K562 (cell line): Measurements from ENCODE around the gene SLC16A6. TPM values are rescaled to one million over a fixed set of nuclear protein-coding genes. Genes with fewer than 3 reads are reported as not detected.

Experiments
- ATAC-seq: fragments of 200-7000 bp; cut with Tn5 transposase; 3 replicates; pipeline ENCODE4 v1.9.1; 2020; ENCODE audit warnings: moderate library complexity
- BruUV-seq: library from RNA; stranded (reverse); fragments of 400-500 nt; replicated peaks from 2 replicates; lab custom pipeline; 2021; lab: Mats Ljungman, UMichigan
- CTCF ChIA-PET: fragments of 300-600 bp; formaldehyde crosslinking; extraction: SDS; loops from one replicate; lab custom pipeline; 2021; ENCODE audit warnings: low intra/inter-chr PET ratio; lab: Yijun Ruan, JAX
- POLR2A ChIA-PET: fragments of 300-600, 350-650 bp; sonication (Branson Sonifier 250); formaldehyde crosslinking; extraction: SDS; loops from one replicate; lab custom pipeline; 2021; ENCODE audit warnings: antibody characterized with exemption, inconsistent platforms; lab: Yijun Ruan, JAX
- DNase-seq, 4 experiments: peaks; one replicate each; pipeline versions ENCODE4 v3.0.0 to v3.0.0-alpha.2; 2011 to 2018; ENCODE audit warnings: low spot score in 3 of 4, mixed read lengths in 3 of 4; ENCODE audit errors: extremely low read depth in 1 of 4
- FAIRE-seq: peaks from 2 replicates; lab custom pipeline; 2011; peaks lifted over from hg19 to GRCh38; lab: Jason Lieb, UNC
- H2AFZ ChIP-seq: 2 replicates; pipeline ENCODE4 v1.6.0; 2011; ENCODE audit warnings: low read depth, low read length, control low read depth, inconsistent platforms
- H3K27ac ChIP-seq: fragments of 200-600 bp; 3 replicates; pipeline ENCODE4 v1.8.0; 2011; ENCODE audit warnings: low read depth, mild to moderate bottlenecking, control low read depth, inconsistent platforms, low read length, moderate library complexity, mixed read lengths; ENCODE audit errors: extremely low read depth
- H3K27me3 ChIP-seq, 2 experiments: fragments of 300-600 bp in 1 of 2; 2 replicates in 1 of 2; 3 replicates in 1 of 2; pipeline versions ENCODE4 v1.6.0 to v1.8.0; 2011; ENCODE audit warnings: inconsistent platforms in 2 of 2, low read length in 2 of 2, mild to moderate bottlenecking in 1 of 2, mixed read lengths in 1 of 2, moderate library complexity in 1 of 2; ENCODE audit not compliant: control insufficient read depth in 2 of 2, insufficient read depth in 2 of 2
- H3K36me3 ChIP-seq: fragments of 300-600 bp; 3 replicates; pipeline ENCODE4 v1.8.0; 2011; ENCODE audit warnings: mild to moderate bottlenecking, low read length, inconsistent platforms; ENCODE audit not compliant: control insufficient read depth, insufficient read depth
- H3K4me1 ChIP-seq, 2 experiments: fragments of 200-600 bp in 1 of 2; replicated peaks in 1 of 2; 2 replicates in 1 of 2; 3 replicates in 1 of 2; pipeline versions ENCODE4 v1.5.1 to v1.8.0; 2011; ENCODE audit warnings: inconsistent platforms in 2 of 2, low read length in 2 of 2, mild to moderate bottlenecking in 1 of 2, mixed read lengths in 1 of 2, moderate library complexity in 1 of 2; ENCODE audit not compliant: control insufficient read depth in 2 of 2, insufficient read depth in 2 of 2
- H3K4me2 ChIP-seq: 2 replicates; pipeline ENCODE4 v1.6.1; 2011; ENCODE audit warnings: low read length, control low read depth, inconsistent platforms, mixed read lengths; ENCODE audit not compliant: insufficient read depth
- H3K4me3 ChIP-seq: fragments of 200-600 bp; sonication (generic), shearing (Covaris generic); 2 replicates; pipeline ENCODE4 v1.5.1; 2016; ENCODE audit warnings: control low read depth, inconsistent platforms
- H3K79me2 ChIP-seq: fragments of 200-600 bp; 3 replicates; pipeline ENCODE4 v1.8.0; 2011; ENCODE audit warnings: low read length, inconsistent platforms; ENCODE audit not compliant: control insufficient read depth, insufficient read depth
- H3K9ac ChIP-seq, 2 experiments: 2 replicates each; pipeline versions ENCODE4 v1.6.0 to v1.6.1; 2011; ENCODE audit warnings: low read depth in 2 of 2, low read length in 2 of 2, control low read depth in 1 of 2, inconsistent platforms in 1 of 2, mild to moderate bottlenecking in 1 of 2, mixed read lengths in 1 of 2; ENCODE audit not compliant: insufficient read depth in 1 of 2
- H3K9me1 ChIP-seq: one replicate; pipeline ENCODE4 v1.6.0; 2011; ENCODE audit warnings: inconsistent platforms, mild to moderate bottlenecking, low read length, moderate library complexity; ENCODE audit not compliant: control insufficient read depth, insufficient read depth
- H3K9me3 ChIP-seq: replicated peaks from 2 replicates; pipeline ENCODE4 v1.5.1; 2011; ENCODE audit warnings: low read depth, low read length, inconsistent platforms; ENCODE audit not compliant: control insufficient read depth, insufficient read depth
- H4K20me1 ChIP-seq: replicated peaks from 2 replicates; pipeline ENCODE4 v1.6.1; 2011; ENCODE audit warnings: low read length, inconsistent platforms, mixed read lengths; ENCODE audit not compliant: control insufficient read depth, insufficient read depth
- CCNT2 ChIP-seq: IDR thresholded peaks from 2 replicates; pipeline ENCODE4 v1.6.1; 2011; ENCODE audit warnings: borderline replicate concordance, low read depth, mild to moderate bottlenecking, moderate library complexity, mixed read lengths, low read length; ENCODE audit not compliant: insufficient read length; ENCODE audit errors: extremely low read depth
- CSDE1 ChIP-seq, 2 experiments: fragments of 450-650 bp; IDR thresholded peaks; 2 replicates each; pipeline ENCODE4 v1.6.1; 2016; ENCODE audit warnings: mild to moderate bottlenecking in 1 of 2
- NFIC ChIP-seq: fragments of 450-650 bp; IDR thresholded peaks from 2 replicates; pipeline ENCODE4 v1.6.1; 2017; ENCODE audit warnings: mild to moderate bottlenecking, inconsistent platforms
- PHB ChIP-seq: fragments of 250-450 bp; sonication (Bioruptor Pico); IDR thresholded peaks from 2 replicates; pipeline ENCODE4 v1.5.0; 2021
- SAP30 ChIP-seq: fragments of 200-600 bp; sonication (generic); IDR thresholded peaks from 2 replicates; pipeline ENCODE4 v1.6.1; 2012; ENCODE audit warnings: borderline replicate concordance, low read depth, mild to moderate bottlenecking, moderate library complexity, low read length, control low read depth, inconsistent platforms; ENCODE audit not compliant: insufficient read depth, poor library complexity, severe bottlenecking
- TCF3 ChIP-seq: sonication (generic); formaldehyde crosslinking; IDR thresholded peaks from 2 replicates; pipeline ENCODE4 v1.4.0; 2020; ENCODE audit warnings: mild to moderate bottlenecking, missing genetic modification reagents
- TCF7 ChIP-seq: sonication (generic); IDR thresholded peaks from 2 replicates; pipeline ENCODE4 v1.6.1; 2016; ENCODE audit warnings: antibody characterized with exemption, borderline replicate concordance
- TRIM24 ChIP-seq, 2 experiments: fragments of 450-650 bp; IDR thresholded peaks; 2 replicates each; pipeline ENCODE4 v1.6.1; 2016
- WGBS: fragments of 100-300 bp; shearing (Covaris generic); methylation state at CpG from one replicate; pipeline ENCODE4 v1.1.6; 2016; ENCODE audit warnings: low coverage, mixed read lengths; ENCODE audit not compliant: insufficient coverage; ENCODE audit errors: missing lambda C conversion rate; 5-methylcytosine and 5-hydroxymethylcytosine counted together
- in situ Hi-C: fragments of 300-500 bp; cut with MboI; formaldehyde crosslinking; loops from 4 replicates; pipeline ENCODE4 v1.15.0; 2018; ENCODE audit warnings: inconsistent platforms, mixed read lengths
- intact Hi-C: fragments of 100-400 bp; cut with micrococcal nuclease; formaldehyde crosslinking; loops from 2 replicates; pipeline ENCODE4 v1.14.2; 2022
- polyA plus RNA-seq, 8 experiments: library from polyadenylated mRNA; depleted of rRNA in 4 of 8; stranded (reverse) in 5 of 8; unstranded in 3 of 8; fragments of >200 nt; fragmentation: Nextera tagmentation in 2 of 8; fragmentation: Illumina TruSeq in 1 of 8; extraction: Ambion mirVana in 2 of 8; extraction: Trizol in 1 of 8; gene quantifications; 2 replicates each; pipeline versions ENCODE4 v1.2.1 to v1.2.3, GENCODE V29; 2011 to 2014; ENCODE audit warnings: inconsistent platforms in 1 of 8, missing spikeins in 1 of 8
- total RNA-seq, 7 experiments: library from RNA; depleted of rRNA in 6 of 7; stranded (reverse); fragments of >200 nt in 6 of 7; fragmentation: Illumina TruSeq in 2 of 7; extraction: Trizol in 2 of 7; gene quantifications; 2 replicates each; pipeline versions ENCODE4 v1.2.1 to v1.2.3, GENCODE V29; 2011 to 2021; ENCODE audit warnings: low replicate concordance in 1 of 7
- TF ChIP-seq, protein P1 (sequence below): fragments of 250-450 bp; sonication (Bioruptor Pico); IDR thresholded peaks from 2 replicates; pipeline ENCODE4 v1.9.0; 2021; ENCODE audit warnings: mild to moderate bottlenecking, inconsistent platforms
- TF ChIP-seq, protein P2 (sequence below): fragments of 250-450 bp; sonication (Bioruptor Pico); IDR thresholded peaks from 2 replicates; pipeline ENCODE4 v1.5.0; 2021; ENCODE audit warnings: mild to moderate bottlenecking, moderate library complexity

SLC16A6 gene
- total and polyA plus RNA-seq, 9 of the 15 experiments (the other 6 are each of a cell fraction or from before 2014, with no cell fraction given) = 0.05 to 0.31 (median 0.15) TPM

GRCh38 chr17:68248199-68248825 is 42.6 kb downstream of the SLC16A6 start:
- ATAC-seq (peak; percentile 30), FAIRE-seq (peak; percentile 73), DNase-seq (peak in 1 of 4 experiments; percentile 41)
- Histone ChIP-seq H3K9me1 (no peaks in the 10 kb centered on the region), H3K9me3 (no peaks in the 10 kb centered on the region), H3K79me2 (peaks cover 11% of the 10 kb centered on the region; the same call in 2 of the 3 replicates), H3K36me3 (peaks cover 5% of the 10 kb centered on the region; the same call in 1 of the 3 replicates), H3K4me2 (peak overlapping the region; percentile 90), H2AFZ (peak overlapping the region; percentile 90), H3K9ac (peak overlapping the region; percentile 80 to 91), H3K27ac (peak overlapping the region; percentile 42; the same call in 2 of the 3 replicates), H3K4me3 (peak overlapping the region; percentile 77), H4K20me1 (no peaks in the 10 kb centered on the region), H3K27me3 (no peaks in the 10 kb centered on the region), H3K4me1 (peaks cover 8 to 26% of the 10 kb centered on the region in 2 experiments; a peak in 3 of 5 replicates)
- BruUV-seq = TSS peak; percentile 80
- WGBS = 4% methylated on average over 15 of the region's 19 CpGs
- in situ Hi-C loops (no loop called here), intact Hi-C loops (loop anchor here (5.0 to 10.0 kb wide), 2 partner anchors 36 to 74 kb away; no protein-coding TSS in a partner anchor)
- ChIA-PET CTCF (no interaction called here), POLR2A (interaction anchor here (0.6 to 1.6 kb wide), 7 partner anchors 26 to 215 kb away, joined by 3 to 6 read pairs (median 4); no protein-coding TSS in a partner anchor)
- TF ChIP-seq, protein P1, sequence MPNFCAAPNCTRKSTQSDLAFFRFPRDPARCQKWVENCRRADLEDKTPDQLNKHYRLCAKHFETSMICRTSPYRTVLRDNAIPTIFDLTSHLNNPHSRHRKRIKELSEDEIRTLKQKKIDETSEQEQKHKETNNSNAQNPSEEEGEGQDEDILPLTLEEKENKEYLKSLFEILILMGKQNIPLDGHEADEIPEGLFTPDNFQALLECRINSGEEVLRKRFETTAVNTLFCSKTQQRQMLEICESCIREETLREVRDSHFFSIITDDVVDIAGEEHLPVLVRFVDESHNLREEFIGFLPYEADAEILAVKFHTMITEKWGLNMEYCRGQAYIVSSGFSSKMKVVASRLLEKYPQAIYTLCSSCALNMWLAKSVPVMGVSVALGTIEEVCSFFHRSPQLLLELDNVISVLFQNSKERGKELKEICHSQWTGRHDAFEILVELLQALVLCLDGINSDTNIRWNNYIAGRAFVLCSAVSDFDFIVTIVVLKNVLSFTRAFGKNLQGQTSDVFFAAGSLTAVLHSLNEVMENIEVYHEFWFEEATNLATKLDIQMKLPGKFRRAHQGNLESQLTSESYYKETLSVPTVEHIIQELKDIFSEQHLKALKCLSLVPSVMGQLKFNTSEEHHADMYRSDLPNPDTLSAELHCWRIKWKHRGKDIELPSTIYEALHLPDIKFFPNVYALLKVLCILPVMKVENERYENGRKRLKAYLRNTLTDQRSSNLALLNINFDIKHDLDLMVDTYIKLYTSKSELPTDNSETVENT (CRISPR knock-in tag) = peak; percentile 1; the same call in 1 of the 2 replicates
- TF ChIP-seq CSDE1 (IDR thresholded peaks at IDR 0.05) = 0 out of 4 replicates have a peak, but pooled peaks of 1 of the 2 experiments have one; percentile 27
- no peak for TF ChIP-seq TCF7
- TF ChIP-seq SAP30 = peak; percentile 53
- TF ChIP-seq, protein P2, sequence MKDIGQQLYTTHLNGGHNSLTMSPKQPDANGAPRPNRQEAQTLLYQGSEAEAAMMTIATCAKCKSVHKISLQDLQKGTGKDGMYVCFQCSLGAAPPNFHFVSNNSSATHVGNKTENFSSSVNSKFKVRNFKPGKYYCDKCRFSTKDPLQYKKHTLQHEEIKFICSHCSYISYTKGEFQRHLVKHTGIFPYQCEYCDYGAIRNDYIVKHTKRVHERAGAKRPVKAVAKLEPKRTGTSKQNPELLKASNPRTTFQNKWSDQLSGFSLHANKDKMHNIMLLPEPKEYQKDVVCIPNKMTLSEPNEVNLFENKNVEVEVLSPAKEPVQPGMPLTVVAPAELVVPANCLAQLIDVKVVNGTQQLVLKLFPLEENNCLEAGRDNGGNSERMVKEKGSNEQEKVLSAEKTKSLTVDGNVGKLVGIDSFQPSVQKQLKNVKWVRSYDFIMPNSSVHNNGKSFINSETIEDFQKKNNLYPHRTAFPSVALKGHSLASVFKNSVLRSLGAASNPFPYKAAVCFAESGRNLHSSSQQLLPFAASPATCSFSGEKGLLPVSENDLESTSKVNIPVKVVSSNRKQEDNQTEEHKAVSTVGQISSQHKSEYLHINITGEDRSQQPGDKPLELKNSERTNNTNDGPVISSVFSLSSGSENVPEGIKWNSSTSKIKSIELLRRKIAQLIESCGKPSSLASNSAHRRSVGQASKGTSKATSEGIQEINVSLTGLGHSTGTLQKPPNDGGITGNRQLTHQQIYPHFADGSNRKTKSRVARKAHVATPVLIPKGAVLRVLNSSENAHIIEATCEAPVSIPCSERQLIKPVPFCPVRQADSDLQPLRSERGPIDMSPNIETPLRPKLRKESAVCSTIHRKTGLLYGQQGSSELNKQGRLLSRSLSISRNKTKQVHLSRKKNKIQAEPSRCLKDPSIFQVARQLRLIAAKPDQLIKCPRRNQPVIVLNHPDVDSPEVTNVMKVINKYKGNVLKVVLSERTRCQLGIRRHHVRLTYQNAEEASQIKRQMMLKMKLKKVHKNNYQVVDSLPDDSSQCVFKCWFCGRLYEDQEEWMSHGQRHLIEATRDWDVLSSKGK (CRISPR knock-in tag) = no peak
- peak; percentile 6 for TF ChIP-seq CCNT2
- TF ChIP-seq TRIM24 (IDR thresholded peaks at IDR 0.05) = no peak
- 0 out of 2 replicates have a peak, but pooled peaks have one; percentile 3 for TF ChIP-seq TCF3 (CRISPR knock-in tag)
- TF ChIP-seq NFIC = 0 out of 2 replicates have a peak, but pooled peaks have one; percentile 2
- TF ChIP-seq PHB (CRISPR knock-in tag) = peak; percentile 31; the same call in 1 of the 2 replicates
